IMR-90 (cell line): ENCODE data around the gene MACO1. TPM values are rescaled to one million over a fixed set of nuclear protein-coding genes. Genes with fewer than 3 reads are reported as not detected.
"Not testable (repeated sequence)": the region's sequence is repeated elsewhere in the genome, so short reads cannot be mapped to it uniquely, and the experiment has no call there.

Source experiments
- ATAC-seq: fragments of 200-7000 bp; cut with Tn5 transposase; 2 replicates; pipeline ENCODE4 v1.9.1; 2020; ENCODE audit warnings: low read depth, mild to moderate bottlenecking, moderate library complexity
- BruUV-seq: library from RNA; stranded (reverse); fragments of 400-500 nt; replicated peaks from 2 replicates; lab custom pipeline; 2021; lab: Mats Ljungman, UMichigan
- CTCF ChIA-PET: fragments of 300-600 bp; formaldehyde crosslinking; extraction: SDS; loops from one replicate; lab custom pipeline; 2021; ENCODE audit warnings: antibody characterized with exemption; lab: Yijun Ruan, JAX
- POLR2A ChIA-PET: fragments of 300-600 bp; sonication (Branson Sonifier 250); formaldehyde crosslinking; loops from one replicate; lab custom pipeline; 2022; ENCODE audit warnings: antibody characterized with exemption; ENCODE audit not compliant: unreplicated experiment; lab: Charles Lee
- DNase-seq: peaks from one replicate; pipeline ENCODE4 v3.0.0; 2013
- H2AFZ ChIP-seq: replicated peaks from 2 replicates; pipeline ENCODE3; 2013; ENCODE audit warnings: low read length, mild to moderate bottlenecking; ENCODE audit not compliant: poor library complexity
- H2AK5ac ChIP-seq: 2 replicates; pipeline ENCODE4 v1.6.1; 2013; ENCODE audit warnings: low read depth, low read length, inconsistent platforms
- H2AK9ac ChIP-seq: replicated peaks from 2 replicates; pipeline ENCODE3; 2013; ENCODE audit warnings: mild to moderate bottlenecking, low read depth, low read length, moderate library complexity; ENCODE audit not compliant: poor library complexity
- H2BK120ac ChIP-seq: 2 replicates; pipeline ENCODE4 v1.6.1; 2013; ENCODE audit warnings: low read depth, low read length, inconsistent platforms
- H2BK15ac ChIP-seq: 3 replicates; pipeline ENCODE4 v1.6.1; 2013; ENCODE audit warnings: low read depth, low read length, inconsistent platforms
- H2BK20ac ChIP-seq: 2 replicates; pipeline ENCODE4 v1.6.1; 2013; ENCODE audit warnings: low read depth, mild to moderate bottlenecking, inconsistent platforms, low read length, moderate library complexity
- H2BK5ac ChIP-seq: 2 replicates; pipeline ENCODE4 v1.6.1; 2013; ENCODE audit warnings: mild to moderate bottlenecking, low read depth, low read length, inconsistent platforms; ENCODE audit not compliant: poor library complexity, severe bottlenecking
- H3K14ac ChIP-seq: replicated peaks from 2 replicates; pipeline ENCODE4 v1.6.1; 2013; ENCODE audit warnings: low read depth, low read length, inconsistent platforms
- H3K18ac ChIP-seq: 2 replicates; pipeline ENCODE4 v1.6.1; 2013; ENCODE audit warnings: low read depth, low read length, control low read depth
- H3K23ac ChIP-seq: 2 replicates; pipeline ENCODE4 v1.6.1; 2013; ENCODE audit warnings: low read depth, low read length, inconsistent platforms
- H3K27ac ChIP-seq: 2 replicates; pipeline ENCODE4 v1.5.1; 2013; ENCODE audit warnings: mild to moderate bottlenecking, control low read depth, low read length; ENCODE audit not compliant: insufficient read depth
- H3K27me3 ChIP-seq: 2 replicates; pipeline ENCODE4 v1.6.1; 2013; ENCODE audit warnings: low read length; ENCODE audit not compliant: control insufficient read depth, insufficient read depth
- H3K36me3 ChIP-seq: 2 replicates; pipeline ENCODE4 v1.6.1; 2013; ENCODE audit warnings: low read length, mixed read lengths; ENCODE audit not compliant: control insufficient read depth, insufficient read depth
- H3K4ac ChIP-seq: 2 replicates; pipeline ENCODE4 v1.6.1; 2013; ENCODE audit warnings: low read depth, low read length, inconsistent platforms
- H3K4me1 ChIP-seq: 2 replicates; pipeline ENCODE4 v1.6.1; 2013; ENCODE audit warnings: low read length, mixed read lengths; ENCODE audit not compliant: control insufficient read depth, insufficient read depth
- H3K4me2 ChIP-seq: 2 replicates; pipeline ENCODE4 v1.6.1; 2013; ENCODE audit warnings: low read depth, mild to moderate bottlenecking, control low read depth, low read length, moderate library complexity
- H3K4me3 ChIP-seq: 2 replicates; pipeline ENCODE4 v1.5.1; 2013; ENCODE audit warnings: low read depth, mild to moderate bottlenecking, control low read depth, low read length, moderate library complexity; ENCODE audit not compliant: insufficient read depth
- H3K56ac ChIP-seq: 2 replicates; pipeline ENCODE4 v1.6.1; 2013; ENCODE audit warnings: low read length, inconsistent platforms; ENCODE audit not compliant: insufficient read depth; ENCODE audit errors: extremely low read depth
- H3K79me1 ChIP-seq, 2 experiments: 2 replicates each; pipeline ENCODE4 v1.6.1; 2013; ENCODE audit warnings: low read length in 2 of 2, inconsistent platforms in 1 of 2, low read depth in 1 of 2
- H3K9ac ChIP-seq: 2 replicates; pipeline ENCODE4 v1.6.1; 2013; ENCODE audit warnings: low read depth, low read length, control low read depth
- H3K9me1 ChIP-seq: 2 replicates; pipeline ENCODE4 v1.6.1; 2013; ENCODE audit warnings: low read length, inconsistent platforms; ENCODE audit not compliant: insufficient read depth
- H3K9me3 ChIP-seq: 2 replicates; pipeline ENCODE4 v1.6.1; 2013; ENCODE audit warnings: low read length; ENCODE audit not compliant: control insufficient read depth, insufficient read depth
- H4K20me1 ChIP-seq: 2 replicates; pipeline ENCODE4 v1.6.1; 2013; ENCODE audit warnings: low read length, inconsistent platforms; ENCODE audit not compliant: insufficient read depth
- H4K5ac ChIP-seq: 2 replicates; pipeline ENCODE4 v1.6.1; 2013; ENCODE audit warnings: mild to moderate bottlenecking, low read depth, low read length, control low read depth
- H4K8ac ChIP-seq, 2 experiments: 2 replicates each; pipeline ENCODE4 v1.6.1; 2013; ENCODE audit warnings: low read depth in 2 of 2, low read length in 2 of 2, control low read depth in 1 of 2, inconsistent platforms in 1 of 2
- H4K91ac ChIP-seq: 2 replicates; pipeline ENCODE4 v1.6.1; 2013; ENCODE audit warnings: low read depth, low read length, inconsistent platforms; ENCODE audit not compliant: insufficient read depth
- WGBS, 2 experiments: methylation state at CpG; one replicate each; pipeline versions ENCODE4 v1.1.5 to v1.1.7; 2013; ENCODE audit warnings: missing lambda C conversion rate in 2 of 2; ENCODE audit not compliant: insufficient read length in 1 of 2; ENCODE audit errors: extremely low coverage in 2 of 2; 5-methylcytosine and 5-hydroxymethylcytosine counted together
- dilution Hi-C: fragments of 300-500 bp; cut with HindIII; formaldehyde crosslinking; loops from one replicate; pipeline ENCODE4 v1.14.3; 2018; ENCODE audit warnings: low sequenced_read_pairs; ENCODE audit not compliant: unreplicated experiment
- in situ Hi-C: fragments of 300-500 bp; cut with MboI; formaldehyde crosslinking; loops from 3 replicates; pipeline ENCODE4 v1.14.3; 2019; ENCODE audit warnings: low sequenced_read_pairs, inconsistent platforms, mixed read lengths
- intact Hi-C: fragments of 100-400 bp; cut with micrococcal nuclease; formaldehyde crosslinking; loops from 2 replicates; pipeline ENCODE4 v1.10.0; 2022
- polyA plus RNA-seq, 3 experiments: library from polyadenylated mRNA; depleted of rRNA; stranded (reverse); fragments of >200 nt; gene quantifications; 2 replicates each; pipeline ENCODE4 v1.2.3, GENCODE V29; 2012; ENCODE audit warnings: low replicate concordance in 1 of 3
- total RNA-seq: library from RNA; depleted of rRNA; stranded (reverse); fragments of >200 nt; gene quantifications from 2 replicates; pipeline ENCODE4 v1.2.3, GENCODE V29; 2012

The MACO1 gene
- total and polyA plus RNA-seq, 2 of the 4 experiments (the other 2 are of a cell fraction) = 6.8 to 12.7 TPM

- ATAC-seq, in situ Hi-C loops, CTCF ChIA-PET: not testable (repeated sequence)
Measured at GRCh38 chr1:25389721-25390120, 41.0 kb upstream of the MACO1 start.

More at GRCh38 chr1:25389721-25390120, 41.0 kb upstream of the MACO1 start:
- BruUV-seq, H3K9ac ChIP-seq, H3K23ac ChIP-seq, H2AFZ ChIP-seq, H2AK5ac ChIP-seq, H2BK120ac ChIP-seq, H4K91ac ChIP-seq, H3K27ac ChIP-seq, dilution Hi-C loops, H2BK20ac ChIP-seq, H3K36me3 ChIP-seq, H2AK9ac ChIP-seq, DNase-seq, H4K20me1 ChIP-seq, H2BK5ac ChIP-seq, H2BK15ac ChIP-seq, H3K14ac ChIP-seq, H3K79me1 ChIP-seq, H3K4me2 ChIP-seq, H3K4me1 ChIP-seq, H3K9me1 ChIP-seq, H3K27me3 ChIP-seq, H3K18ac ChIP-seq, H4K5ac ChIP-seq, H4K8ac ChIP-seq, intact Hi-C loops, H3K9me3 ChIP-seq, H3K4ac ChIP-seq, H3K56ac ChIP-seq, POLR2A ChIA-PET, H3K4me3 ChIP-seq: not testable (repeated sequence)
- 40% methylated on average over 3 of the region's 3 CpGs; no CpG with 5 or more reads in 1 of the 2 experiments for WGBS, 2 experiments
